Gastrocnemius medialis (tissue), 4 donors: ENCODE measurements around the gene CFAP299.

Source experiments
- POLR2A ChIP-seq, 2 donors: fragments of 450-650 bp; IDR thresholded peaks; one replicate each; pipeline ENCODE4 v1.6.1; 2017; ENCODE audit warnings: antibody characterized with exemption in 2 of 2, mild to moderate bottlenecking in 2 of 2, moderate library complexity in 2 of 2
- TF ChIP-seq, protein P1 (sequence below), 5 experiments: fragments of 450-650 bp in 3 of 5; fragments of 200-600 bp in 2 of 5; sonication (generic) in 2 of 5; IDR thresholded peaks in 4 of 5; conservative IDR thresholded peaks in 1 of 5; 1 replicate in 4 of 5; 2 replicates in 1 of 5; pipeline ENCODE4 v1.5.1; 2016 to 2019; ENCODE audit warnings: antibody characterized with exemption in 5 of 5, mild to moderate bottlenecking in 3 of 5, moderate library complexity in 3 of 5

- no peak for TF ChIP-seq POLR2A (IDR thresholded peaks at IDR 0.05)
- TF ChIP-seq, protein P1, sequence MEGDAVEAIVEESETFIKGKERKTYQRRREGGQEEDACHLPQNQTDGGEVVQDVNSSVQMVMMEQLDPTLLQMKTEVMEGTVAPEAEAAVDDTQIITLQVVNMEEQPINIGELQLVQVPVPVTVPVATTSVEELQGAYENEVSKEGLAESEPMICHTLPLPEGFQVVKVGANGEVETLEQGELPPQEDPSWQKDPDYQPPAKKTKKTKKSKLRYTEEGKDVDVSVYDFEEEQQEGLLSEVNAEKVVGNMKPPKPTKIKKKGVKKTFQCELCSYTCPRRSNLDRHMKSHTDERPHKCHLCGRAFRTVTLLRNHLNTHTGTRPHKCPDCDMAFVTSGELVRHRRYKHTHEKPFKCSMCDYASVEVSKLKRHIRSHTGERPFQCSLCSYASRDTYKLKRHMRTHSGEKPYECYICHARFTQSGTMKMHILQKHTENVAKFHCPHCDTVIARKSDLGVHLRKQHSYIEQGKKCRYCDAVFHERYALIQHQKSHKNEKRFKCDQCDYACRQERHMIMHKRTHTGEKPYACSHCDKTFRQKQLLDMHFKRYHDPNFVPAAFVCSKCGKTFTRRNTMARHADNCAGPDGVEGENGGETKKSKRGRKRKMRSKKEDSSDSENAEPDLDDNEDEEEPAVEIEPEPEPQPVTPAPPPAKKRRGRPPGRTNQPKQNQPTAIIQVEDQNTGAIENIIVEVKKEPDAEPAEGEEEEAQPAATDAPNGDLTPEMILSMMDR (IDR thresholded peaks at IDR 0.05 in 4 of 5, conservative IDR thresholded peaks at IDR 0.05 in 1 of 5) = no peak
These were observed 202.9 kb downstream of the CFAP299 start for GRCh38 chr4:80538276-80538926.
